Endodermal cell (in vitro differentiated cells): Measurements from ENCODE around the gene ZNHIT3. TPM values are rescaled to one million over a fixed set of nuclear protein-coding genes. Genes with fewer than 3 reads are reported as not detected.

ENCODE experiments used
- DNase-seq: peaks from one replicate; pipeline ENCODE4 v3.0.0-alpha.2; 2017
- H3K27ac ChIP-seq: 2 replicates; pipeline ENCODE4 v1.5.1; 2013; ENCODE audit warnings: mild to moderate bottlenecking, low read depth, low read length, moderate library complexity
- H3K27me3 ChIP-seq: 2 replicates; pipeline ENCODE4 v1.6.1; 2013; ENCODE audit warnings: mild to moderate bottlenecking, low read length, moderate library complexity; ENCODE audit not compliant: insufficient read depth, control insufficient read depth, poor library complexity, severe bottlenecking
- H3K36me3 ChIP-seq: 2 replicates; pipeline ENCODE4 v1.7.0; 2013; ENCODE audit warnings: mild to moderate bottlenecking, low read length, moderate library complexity; ENCODE audit not compliant: control insufficient read depth, insufficient read depth
- H3K4me1 ChIP-seq: one replicate; pipeline ENCODE4 v1.7.0; 2013; ENCODE audit warnings: low read length; ENCODE audit not compliant: control insufficient read depth, insufficient read depth
- H3K4me3 ChIP-seq: 2 replicates; pipeline ENCODE4 v1.5.1; 2013; ENCODE audit warnings: mild to moderate bottlenecking, low read length, moderate library complexity
- H3K9ac ChIP-seq: 2 replicates; pipeline ENCODE4 v1.6.1; 2013; ENCODE audit warnings: mild to moderate bottlenecking, low read length, moderate library complexity; ENCODE audit not compliant: poor library complexity, severe bottlenecking; ENCODE audit errors: extremely low read depth
- H3K9me3 ChIP-seq: 2 replicates; pipeline ENCODE4 v1.6.1; 2013; ENCODE audit warnings: mild to moderate bottlenecking, low read length, moderate library complexity; ENCODE audit not compliant: control insufficient read depth
- H3K27ac Mint-ChIP-seq: 2 replicates; pipeline ENCODE4 v1.8.0; 2020; ENCODE audit warnings: mixed read lengths
- H3K27me3 Mint-ChIP-seq: 2 replicates; pipeline ENCODE4 v1.8.0; 2021; ENCODE audit warnings: mild to moderate bottlenecking, mixed read lengths; ENCODE audit not compliant: insufficient read depth
- H3K36me3 Mint-ChIP-seq: 2 replicates; pipeline ENCODE4 v1.8.0; 2020; ENCODE audit warnings: low read depth, mixed read lengths
- H3K4me1 Mint-ChIP-seq: 2 replicates; pipeline ENCODE4 v1.8.0; 2020; ENCODE audit warnings: mixed read lengths
- H3K4me3 Mint-ChIP-seq: 2 replicates; pipeline ENCODE4 v1.8.0; 2020; ENCODE audit warnings: mild to moderate bottlenecking, moderate library complexity, mixed read lengths
- H3K9me3 Mint-ChIP-seq: 2 replicates; pipeline ENCODE4 v1.8.0; 2020; ENCODE audit warnings: mild to moderate bottlenecking, mixed read lengths
- WGBS, 2 experiments: methylation state at CpG; one replicate each; pipeline versions ENCODE4 v1.1.5 to v1.1.7; 2013; ENCODE audit warnings: missing lambda C conversion rate in 2 of 2, mixed read lengths in 1 of 2; ENCODE audit not compliant: insufficient coverage in 1 of 2, insufficient read length in 1 of 2; 5-methylcytosine and 5-hydroxymethylcytosine counted together
- total RNA-seq, 2 donors: library from RNA; stranded (reverse); fragmentation: NEBNext Ultra II Directional in 1 of 2; extraction: Animal tissue kit (Norgen Biotek cat#: 25700) in 1 of 2; gene quantifications; 2 replicates in 1 of 2; 3 replicates in 1 of 2; pipeline ENCODE4 v1.2.1, GENCODE V29; 2021
- TF ChIP-seq, protein P1 (sequence below): fragments of 200-600 bp; sonication (generic); conservative IDR thresholded peaks from 2 replicates; pipeline ENCODE4 v1.5.0; 2021; ENCODE audit warnings: antibody characterized with exemption, mild to moderate bottlenecking

ZNHIT3 gene
- total RNA-seq, 2 donors from 2014 or later: 59.6 to 67.3 TPM

DNA sequence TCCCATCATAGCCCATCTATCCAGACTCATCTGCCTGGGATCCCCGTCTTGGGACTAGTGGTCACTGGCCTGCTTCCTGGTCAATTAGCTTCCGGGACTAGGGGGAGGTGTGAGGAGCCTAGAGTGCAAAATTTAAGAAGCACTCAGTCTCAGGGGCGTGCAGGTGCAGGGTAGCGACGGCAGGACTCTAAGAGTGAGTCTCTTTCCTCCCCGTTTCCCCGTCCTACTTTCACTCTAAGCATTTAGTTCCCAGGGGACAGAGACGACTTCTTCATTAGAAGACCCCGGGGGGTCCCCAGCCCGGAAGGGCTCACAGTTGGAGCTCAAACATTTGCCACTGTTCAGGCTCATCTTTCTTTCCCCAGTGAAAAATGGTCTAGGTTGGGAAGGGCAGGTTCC, 677 bp upstream of the ZNHIT3 start:
- WGBS, 2 experiments: 21 to 32% methylated on average over 5 to 10 of the region's 10 CpGs

DNA sequence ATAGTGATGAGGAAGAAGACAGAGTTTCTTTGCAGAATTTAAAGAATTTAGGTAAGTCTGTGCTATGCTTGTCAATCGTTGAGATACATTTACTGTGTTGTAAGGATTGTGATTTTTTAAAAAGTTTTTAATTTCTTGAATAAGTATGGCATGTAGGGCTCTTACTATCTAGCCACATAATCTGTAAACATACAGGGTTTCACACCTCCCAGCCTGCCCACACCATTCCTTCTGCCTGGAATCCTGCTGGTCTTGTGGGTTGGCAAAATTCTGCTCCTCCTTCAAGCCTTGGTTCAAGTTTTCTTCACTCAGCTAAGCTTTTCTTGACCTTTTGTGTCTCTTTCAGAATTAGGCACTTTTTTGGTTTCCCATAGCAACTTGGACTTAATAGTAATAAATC, 7.5 kb downstream of the ZNHIT3 start:
- Histone ChIP-seq H3K27ac (peak overlapping the region; percentile 6), H3K27me3 (no peaks in the 10 kb centered on the region), H3K4me3 (no peak overlapping the region), H3K4me1 (peaks cover 20% of the 10 kb centered on the region), H3K36me3 (peaks cover 91% of the 10 kb centered on the region), H3K9me3 (no peaks in the 10 kb centered on the region), H3K9ac (no peak overlapping the region)
- Mint-ChIP-seq H3K4me1 (peaks cover 36% of the 10 kb centered on the region), H3K27me3 (no peaks in the 10 kb centered on the region), H3K4me3 (no peak overlapping the region), H3K27ac (peak overlapping the region; percentile 12), H3K9me3 (no peaks in the 10 kb centered on the region), H3K36me3 (peaks cover 78% of the 10 kb centered on the region)
- WGBS, 2 experiments: 100% methylated on average over 1 of the region's 1 CpG
- no peak for DNase-seq
- TF ChIP-seq, protein P1, sequence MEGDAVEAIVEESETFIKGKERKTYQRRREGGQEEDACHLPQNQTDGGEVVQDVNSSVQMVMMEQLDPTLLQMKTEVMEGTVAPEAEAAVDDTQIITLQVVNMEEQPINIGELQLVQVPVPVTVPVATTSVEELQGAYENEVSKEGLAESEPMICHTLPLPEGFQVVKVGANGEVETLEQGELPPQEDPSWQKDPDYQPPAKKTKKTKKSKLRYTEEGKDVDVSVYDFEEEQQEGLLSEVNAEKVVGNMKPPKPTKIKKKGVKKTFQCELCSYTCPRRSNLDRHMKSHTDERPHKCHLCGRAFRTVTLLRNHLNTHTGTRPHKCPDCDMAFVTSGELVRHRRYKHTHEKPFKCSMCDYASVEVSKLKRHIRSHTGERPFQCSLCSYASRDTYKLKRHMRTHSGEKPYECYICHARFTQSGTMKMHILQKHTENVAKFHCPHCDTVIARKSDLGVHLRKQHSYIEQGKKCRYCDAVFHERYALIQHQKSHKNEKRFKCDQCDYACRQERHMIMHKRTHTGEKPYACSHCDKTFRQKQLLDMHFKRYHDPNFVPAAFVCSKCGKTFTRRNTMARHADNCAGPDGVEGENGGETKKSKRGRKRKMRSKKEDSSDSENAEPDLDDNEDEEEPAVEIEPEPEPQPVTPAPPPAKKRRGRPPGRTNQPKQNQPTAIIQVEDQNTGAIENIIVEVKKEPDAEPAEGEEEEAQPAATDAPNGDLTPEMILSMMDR: no peak

More for the DNA sequence above, 677 bp upstream of the ZNHIT3 start:
- Histone ChIP-seq H3K27ac (no peak overlapping the region), H3K27me3 (peaks cover 27% of the 10 kb centered on the region), H3K9ac (no peak overlapping the region), H3K4me1 (peaks cover 4% of the 10 kb centered on the region), H3K9me3 (no peaks in the 10 kb centered on the region), H3K4me3 (peak overlapping the region; percentile 94), H3K36me3 (peaks cover 18% of the 10 kb centered on the region)
- peaks cover 9% of the 10 kb centered on the region for H3K4me1 Mint-ChIP-seq
- TF ChIP-seq, protein P1: no peak
- no peaks in the 10 kb centered on the region for H3K9me3 Mint-ChIP-seq
- peak overlapping the region; percentile 94 for H3K4me3 Mint-ChIP-seq
- DNase-seq: peak; percentile 78
- peaks cover 38% of the 10 kb centered on the region for H3K27me3 Mint-ChIP-seq
- H3K27ac Mint-ChIP-seq: peak overlapping the region; percentile 98
- H3K36me3 Mint-ChIP-seq: peaks cover 19% of the 10 kb centered on the region

DNA sequence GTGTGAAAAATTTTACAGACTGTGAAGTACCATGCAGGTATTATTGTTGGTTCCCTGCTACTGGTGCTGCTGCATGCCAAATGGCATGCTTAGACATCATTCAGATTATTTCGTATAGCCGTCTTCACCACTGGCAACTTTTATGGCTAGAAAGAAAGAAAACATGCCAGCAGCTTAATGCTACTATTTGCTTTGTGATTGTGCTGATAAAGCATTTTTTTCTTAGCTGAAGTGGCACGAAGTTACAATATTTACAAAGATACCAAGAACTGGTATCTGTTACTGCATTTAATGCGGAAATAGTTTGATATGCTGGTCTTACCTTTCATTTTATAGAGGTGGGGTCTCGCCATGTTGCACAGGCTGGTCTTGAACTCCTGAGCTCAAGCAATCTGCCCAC, 8.2 kb downstream of the ZNHIT3 start:
- Mint-ChIP-seq H3K4me1 (peaks cover 36% of the 10 kb centered on the region), H3K9me3 (no peaks in the 10 kb centered on the region)
- H3K36me3 ChIP-seq: peaks cover 90% of the 10 kb centered on the region

More for the DNA sequence above, 8.2 kb downstream of the ZNHIT3 start:
- TF ChIP-seq, protein P1: no peak
- no peak for DNase-seq
- 87 to 98% methylated on average over 5 of the region's 5 CpGs for WGBS, 2 experiments
- Histone ChIP-seq H3K4me3 (peak overlapping the region; percentile 13), H3K9ac (no peak overlapping the region), H3K27me3 (no peaks in the 10 kb centered on the region), H3K9me3 (no peaks in the 10 kb centered on the region), H3K4me1 (peaks cover 20% of the 10 kb centered on the region), H3K27ac (peak overlapping the region; percentile 9)
- no peaks in the 10 kb centered on the region for H3K27me3 Mint-ChIP-seq
- H3K4me3 Mint-ChIP-seq: no peak overlapping the region
- H3K36me3 Mint-ChIP-seq: peaks cover 74% of the 10 kb centered on the region
- peak overlapping the region; percentile 83 for H3K27ac Mint-ChIP-seq
